A549 (cell line): ENCODE measurements around the gene GLIPR1L2.

Source experiments
- CHD2 ChIP-seq: fragments of 150-350 bp; IDR thresholded peaks from 2 replicates; pipeline ENCODE4 v1.6.1; 2014; ENCODE audit warnings: low read length; ENCODE audit not compliant: partially characterized antibody
- CTCF ChIP-seq: fragments of >200 bp; sonication (Bioruptor Twin); formaldehyde crosslinking; IDR thresholded peaks from 3 replicates; pipeline ENCODE4 v1.5.1; 2016
- HOXA7 ChIP-seq: fragments of 250-450 bp; sonication (Bioruptor Pico); IDR thresholded peaks from 2 replicates; pipeline ENCODE4 v1.5.0; 2020; ENCODE audit warnings: mild to moderate bottlenecking, moderate library complexity
- NFE2L2 ChIP-seq: fragments of 150-350 bp; conservative IDR thresholded peaks from 2 replicates; pipeline ENCODE4 v1.6.1; 2014; ENCODE audit warnings: low read length
- NR3C1 ChIP-seq: fragments of >200 bp; sonication (Bioruptor Twin); formaldehyde crosslinking; IDR thresholded peaks from 3 replicates; pipeline ENCODE4 v1.6.1; 2017
- PHF8 ChIP-seq: fragments of 200-600 bp; sonication (generic); IDR thresholded peaks from 2 replicates; pipeline ENCODE4 v1.6.1; 2016; ENCODE audit warnings: low read depth, mild to moderate bottlenecking, antibody characterized with exemption, moderate library complexity, borderline replicate concordance
- USF2 ChIP-seq: fragments of 450-650 bp; IDR thresholded peaks from 2 replicates; pipeline ENCODE4 v1.6.1; 2014; ENCODE audit warnings: antibody characterized with exemption

- TF ChIP-seq CHD2 (no peak), HOXA7 (CRISPR knock-in tag) (no peak), NFE2L2 (no peak), CTCF (no peak), PHF8 (no peak), NR3C1 (no peak), USF2 (no peak)
Measured at GRCh38 chr12:75432924-75433323, 42.0 kb downstream of the GLIPR1L2 start.
